ENCODE measurements around the gene SLC26A11.

DNA sequence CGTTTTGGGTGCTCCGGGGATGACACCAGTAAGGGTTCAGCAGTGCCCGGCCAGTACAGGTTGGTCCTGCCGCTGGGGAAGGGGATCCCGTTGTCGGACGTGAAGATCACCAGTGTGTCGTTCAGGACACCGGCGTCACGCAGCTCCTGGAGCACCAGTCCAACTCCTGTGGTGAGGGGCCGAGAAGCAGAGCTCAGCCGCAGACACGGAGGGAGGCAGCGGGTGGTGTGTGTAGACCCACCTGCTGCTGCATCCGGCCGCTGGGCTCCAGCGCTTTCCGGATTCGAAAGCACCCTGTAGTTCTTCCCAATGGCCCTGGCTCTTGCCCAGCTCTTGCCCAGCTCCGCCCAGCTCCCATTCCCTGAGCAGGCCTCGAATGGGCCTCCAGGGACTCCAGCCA, 8.1 kb upstream of the SLC26A11 start:
- TF ChIP-seq, protein P1, sequence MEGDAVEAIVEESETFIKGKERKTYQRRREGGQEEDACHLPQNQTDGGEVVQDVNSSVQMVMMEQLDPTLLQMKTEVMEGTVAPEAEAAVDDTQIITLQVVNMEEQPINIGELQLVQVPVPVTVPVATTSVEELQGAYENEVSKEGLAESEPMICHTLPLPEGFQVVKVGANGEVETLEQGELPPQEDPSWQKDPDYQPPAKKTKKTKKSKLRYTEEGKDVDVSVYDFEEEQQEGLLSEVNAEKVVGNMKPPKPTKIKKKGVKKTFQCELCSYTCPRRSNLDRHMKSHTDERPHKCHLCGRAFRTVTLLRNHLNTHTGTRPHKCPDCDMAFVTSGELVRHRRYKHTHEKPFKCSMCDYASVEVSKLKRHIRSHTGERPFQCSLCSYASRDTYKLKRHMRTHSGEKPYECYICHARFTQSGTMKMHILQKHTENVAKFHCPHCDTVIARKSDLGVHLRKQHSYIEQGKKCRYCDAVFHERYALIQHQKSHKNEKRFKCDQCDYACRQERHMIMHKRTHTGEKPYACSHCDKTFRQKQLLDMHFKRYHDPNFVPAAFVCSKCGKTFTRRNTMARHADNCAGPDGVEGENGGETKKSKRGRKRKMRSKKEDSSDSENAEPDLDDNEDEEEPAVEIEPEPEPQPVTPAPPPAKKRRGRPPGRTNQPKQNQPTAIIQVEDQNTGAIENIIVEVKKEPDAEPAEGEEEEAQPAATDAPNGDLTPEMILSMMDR (IDR thresholded peaks at IDR 0.05), result no peak
- no peak for TF ChIP-seq EZH2phosphoT487 (IDR thresholded peaks at IDR 0.05)
- TF ChIP-seq EZH2 (IDR thresholded peaks at IDR 0.05), result no peak
